Astrocyte (in vitro differentiated cells and primary cell): ENCODE results near the gene CIDEA. TPM values are rescaled to one million over a fixed set of nuclear protein-coding genes. Genes with fewer than 3 reads are reported as not detected.

Source experiments
- DNase-seq: peaks from one replicate; pipeline ENCODE4 v3.0.0-alpha.2; 2010; ENCODE audit warnings: low read depth
- FAIRE-seq: peaks from 2 replicates; lab custom pipeline; 2011; peaks lifted over from hg19 to GRCh38; lab: Jason Lieb, UNC
- H2AFZ ChIP-seq: 2 replicates; pipeline ENCODE4 v1.6.0; 2012; ENCODE audit warnings: low read depth, low read length, inconsistent platforms
- H3K27ac ChIP-seq: 2 replicates; pipeline ENCODE4 v1.5.1; 2011; ENCODE audit warnings: low read depth, low read length, inconsistent platforms
- H3K27me3 ChIP-seq: 2 replicates; pipeline ENCODE4 v1.6.0; 2011; ENCODE audit warnings: low read length, inconsistent platforms; ENCODE audit not compliant: insufficient read depth
- H3K36me3 ChIP-seq: 2 replicates; pipeline ENCODE4 v1.5.1; 2011; ENCODE audit warnings: low read length, inconsistent platforms; ENCODE audit not compliant: insufficient read depth
- H3K4me1 ChIP-seq: 2 replicates; pipeline ENCODE4 v1.5.1; 2011; ENCODE audit warnings: low read length, inconsistent platforms; ENCODE audit not compliant: insufficient read depth
- H3K4me2 ChIP-seq: 2 replicates; pipeline ENCODE4 v1.6.0; 2012; ENCODE audit warnings: low read length, inconsistent platforms
- H3K4me3 ChIP-seq: 2 replicates; pipeline ENCODE4 v1.5.1; 2011; ENCODE audit warnings: low read depth, mild to moderate bottlenecking, low read length, inconsistent platforms; ENCODE audit not compliant: insufficient read depth
- H3K79me2 ChIP-seq: 2 replicates; pipeline ENCODE4 v1.6.0; 2012; ENCODE audit warnings: mild to moderate bottlenecking, low read length, inconsistent platforms; ENCODE audit not compliant: insufficient read depth
- H3K9ac ChIP-seq: 2 replicates; pipeline ENCODE4 v1.6.0; 2012; ENCODE audit warnings: mild to moderate bottlenecking, low read length, inconsistent platforms
- H3K9me3 ChIP-seq: 2 replicates; pipeline ENCODE4 v1.5.1; 2012; ENCODE audit warnings: low read depth, mild to moderate bottlenecking, low read length, inconsistent platforms; ENCODE audit not compliant: insufficient read depth
- H4K20me1 ChIP-seq: 2 replicates; pipeline ENCODE4 v1.6.0; 2012; ENCODE audit warnings: low read length, inconsistent platforms; ENCODE audit not compliant: insufficient read depth
- H3K27ac Mint-ChIP-seq: one replicate; pipeline ENCODE4 v1.8.0; 2021; ENCODE audit warnings: mild to moderate bottlenecking, mixed read lengths; ENCODE audit not compliant: unreplicated experiment
- H3K27me3 Mint-ChIP-seq: one replicate; pipeline ENCODE4 v1.8.0; 2021; ENCODE audit warnings: low read depth, mixed read lengths; ENCODE audit not compliant: unreplicated experiment
- H3K36me3 Mint-ChIP-seq: one replicate; pipeline ENCODE4 v1.8.0; 2021; ENCODE audit warnings: low read depth, mixed read lengths; ENCODE audit not compliant: unreplicated experiment
- H3K4me1 Mint-ChIP-seq: one replicate; pipeline ENCODE4 v1.8.0; 2021; ENCODE audit warnings: low read depth, mixed read lengths; ENCODE audit not compliant: unreplicated experiment
- H3K4me3 Mint-ChIP-seq: one replicate; pipeline ENCODE4 v1.8.0; 2021; ENCODE audit warnings: mild to moderate bottlenecking, moderate library complexity, mixed read lengths; ENCODE audit not compliant: unreplicated experiment
- H3K9me3 Mint-ChIP-seq: one replicate; pipeline ENCODE4 v1.8.0; 2021; ENCODE audit warnings: mild to moderate bottlenecking, mixed read lengths; ENCODE audit not compliant: unreplicated experiment
- CTCF ChIP-seq: IDR thresholded peaks from 2 replicates; pipeline ENCODE4 v1.5.1; 2011; ENCODE audit warnings: low read depth, mild to moderate bottlenecking, inconsistent platforms, low read length, moderate library complexity; ENCODE audit not compliant: insufficient read depth
- EZH2 ChIP-seq: IDR thresholded peaks from 2 replicates; pipeline ENCODE4 v1.6.1; 2012; ENCODE audit warnings: mild to moderate bottlenecking, low read length, inconsistent platforms; ENCODE audit not compliant: insufficient read depth
- total RNA-seq: library from RNA; stranded (reverse); gene quantifications from 2 replicates; pipeline ENCODE4 v1.2.1, GENCODE V29; 2021

The CIDEA gene
- total RNA-seq, 1 donor from 2014 or later: 0.43 TPM

GRCh38 chr18:12276736-12277554 is 22.8 kb downstream of the CIDEA start:
- no peaks in the 10 kb centered on the region for H3K9me3 Mint-ChIP-seq
- no peak overlapping the region for H3K9ac ChIP-seq
- H3K4me3 ChIP-seq: no peak overlapping the region
- H3K27ac ChIP-seq: no peak overlapping the region
- H3K27me3 ChIP-seq: no peaks in the 10 kb centered on the region
- DNase-seq (no peak), FAIRE-seq (no peak)
- H3K27me3 Mint-ChIP-seq: no peaks in the 10 kb centered on the region
- H3K4me2 ChIP-seq: no peak overlapping the region
- peaks cover 14% of the 10 kb centered on the region for H3K79me2 ChIP-seq
- H3K27ac Mint-ChIP-seq: no peak overlapping the region
- no peaks in the 10 kb centered on the region for H3K36me3 Mint-ChIP-seq
- H3K4me1 ChIP-seq: peaks cover 34% of the 10 kb centered on the region
- no peak overlapping the region for H2AFZ ChIP-seq
- H3K4me3 Mint-ChIP-seq: no peak overlapping the region
- no peaks in the 10 kb centered on the region for H4K20me1 ChIP-seq
- no peaks in the 10 kb centered on the region for H3K9me3 ChIP-seq
- H3K36me3 ChIP-seq: no peaks in the 10 kb centered on the region
- TF ChIP-seq CTCF (no peak), EZH2 (no peak)
- peaks cover 30% of the 10 kb centered on the region for H3K4me1 Mint-ChIP-seq

GRCh38 chr18:12278215-12278671 is 24.1 kb downstream of the CIDEA start:
- Mint-ChIP-seq H3K27ac (peak overlapping the region; percentile 97), H3K4me3 (peak overlapping the region; percentile 81), H3K27me3 (no peaks in the 10 kb centered on the region), H3K4me1 (peaks cover 42% of the 10 kb centered on the region), H3K36me3 (no peaks in the 10 kb centered on the region), H3K9me3 (no peaks in the 10 kb centered on the region)
- peak overlapping the region; percentile 88 for H3K4me2 ChIP-seq
- H2AFZ ChIP-seq: no peak overlapping the region
- peak overlapping the region; percentile 45 for H3K4me3 ChIP-seq
- no peaks in the 10 kb centered on the region for H3K36me3 ChIP-seq
- H3K9me3 ChIP-seq: no peaks in the 10 kb centered on the region
- no peak for FAIRE-seq
- H4K20me1 ChIP-seq: no peaks in the 10 kb centered on the region
- peak overlapping the region; percentile 94 for H3K27ac ChIP-seq
- peak overlapping the region; percentile 90 for H3K9ac ChIP-seq
- no peak for DNase-seq
- H3K79me2 ChIP-seq: peaks cover 14% of the 10 kb centered on the region
- H3K27me3 ChIP-seq: no peaks in the 10 kb centered on the region
- peaks cover 47% of the 10 kb centered on the region for H3K4me1 ChIP-seq
- no peak for TF ChIP-seq EZH2
- TF ChIP-seq CTCF: no peak
